Measurements from ENCODE around the gene PKHD1. TPM values are rescaled to one million over a fixed set of nuclear protein-coding genes. Genes with fewer than 3 reads are reported as not detected.

Gene PKHD1
- total RNA-seq, 4 donors from 2014 or later, result 0.16 to 0.60 (median 0.32) TPM

- H3K27me3 ChIP-seq, result no peaks in the 10 kb centered on the region
- no peak overlapping the region for H3K4me3 ChIP-seq
- no peak overlapping the region for H3K27ac ChIP-seq
- no peaks in the 10 kb centered on the region for H3K36me3 ChIP-seq
- 52 to 59% methylated on average over 5 of the region's 5 CpGs for WGBS, 2 donors (ENCODE audit: low coverage in 1 of 2)
- no peak for DNase-seq
- H3K9me3 ChIP-seq, result no peaks in the 10 kb centered on the region
- intact Hi-C loops (cut with DNase I; ENCODE audit: low total_unique reads) (no loop called here), in situ Hi-C loops (cut with MboI; ENCODE audit: low pct_ligation_motif_present in 1 of 4, low pct_unique_long_range_greater_than_20kb in 1 of 4, low sequenced_read_pairs in 3 of 4) (no loop called here)
- TF ChIP-seq POLR2A (IDR thresholded peaks at IDR 0.05) (no peak), EP300 (IDR thresholded peaks at IDR 0.05; ENCODE audit: low read depth) (no peak), POLR2AphosphoS5 (IDR thresholded peaks at IDR 0.05) (no peak)
- TF ChIP-seq, protein P1, sequence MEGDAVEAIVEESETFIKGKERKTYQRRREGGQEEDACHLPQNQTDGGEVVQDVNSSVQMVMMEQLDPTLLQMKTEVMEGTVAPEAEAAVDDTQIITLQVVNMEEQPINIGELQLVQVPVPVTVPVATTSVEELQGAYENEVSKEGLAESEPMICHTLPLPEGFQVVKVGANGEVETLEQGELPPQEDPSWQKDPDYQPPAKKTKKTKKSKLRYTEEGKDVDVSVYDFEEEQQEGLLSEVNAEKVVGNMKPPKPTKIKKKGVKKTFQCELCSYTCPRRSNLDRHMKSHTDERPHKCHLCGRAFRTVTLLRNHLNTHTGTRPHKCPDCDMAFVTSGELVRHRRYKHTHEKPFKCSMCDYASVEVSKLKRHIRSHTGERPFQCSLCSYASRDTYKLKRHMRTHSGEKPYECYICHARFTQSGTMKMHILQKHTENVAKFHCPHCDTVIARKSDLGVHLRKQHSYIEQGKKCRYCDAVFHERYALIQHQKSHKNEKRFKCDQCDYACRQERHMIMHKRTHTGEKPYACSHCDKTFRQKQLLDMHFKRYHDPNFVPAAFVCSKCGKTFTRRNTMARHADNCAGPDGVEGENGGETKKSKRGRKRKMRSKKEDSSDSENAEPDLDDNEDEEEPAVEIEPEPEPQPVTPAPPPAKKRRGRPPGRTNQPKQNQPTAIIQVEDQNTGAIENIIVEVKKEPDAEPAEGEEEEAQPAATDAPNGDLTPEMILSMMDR (IDR thresholded peaks at IDR 0.05), result no peak
- no peaks in the 10 kb centered on the region for H3K4me1 ChIP-seq
These were observed 508.4 kb downstream of the PKHD1 start for GRCh38 chr6:51578994-51579393.

DNA sequence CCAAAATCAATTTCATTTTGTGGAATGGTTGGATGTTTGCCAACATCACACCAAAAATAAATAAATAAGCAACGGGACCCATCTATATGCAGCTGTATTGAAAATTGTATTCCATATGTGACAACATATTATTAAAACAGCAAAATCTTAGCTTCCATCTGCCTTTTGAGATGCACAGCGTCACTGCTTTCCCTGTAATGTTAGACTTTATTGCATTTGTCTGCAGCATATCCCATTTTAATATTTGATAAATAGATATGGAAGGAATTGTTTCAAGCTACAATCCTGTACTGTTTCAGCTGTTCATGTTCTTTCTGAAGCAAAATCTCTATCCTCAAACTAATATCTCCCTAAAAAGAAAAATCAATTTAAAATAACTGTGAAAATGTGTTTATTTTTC is 509.1 kb downstream of the PKHD1 start:
- Histone ChIP-seq H3K27ac (no peak overlapping the region), H3K27me3 (no peaks in the 10 kb centered on the region), H3K9me3 (no peaks in the 10 kb centered on the region), H3K36me3 (no peaks in the 10 kb centered on the region), H3K4me3 (no peak overlapping the region), H3K4me1 (no peaks in the 10 kb centered on the region)
- 53 to 62% methylated on average over 2 of the region's 2 CpGs for WGBS, 2 donors (ENCODE audit: low coverage in 1 of 2)
- in situ Hi-C loops (cut with MboI; ENCODE audit: low pct_ligation_motif_present in 1 of 4, low pct_unique_long_range_greater_than_20kb in 1 of 4, low sequenced_read_pairs in 3 of 4), result no loop called here
- no peak for DNase-seq
- no peak for TF ChIP-seq POLR2AphosphoS5 (IDR thresholded peaks at IDR 0.05)
- TF ChIP-seq POLR2A (IDR thresholded peaks at IDR 0.05), result no peak
- no peak for TF ChIP-seq EP300 (IDR thresholded peaks at IDR 0.05; ENCODE audit: low read depth)
- TF ChIP-seq, protein P1 (IDR thresholded peaks at IDR 0.05), result no peak
- intact Hi-C loops (cut with DNase I; ENCODE audit: low total_unique reads), result no loop called here

DNA sequence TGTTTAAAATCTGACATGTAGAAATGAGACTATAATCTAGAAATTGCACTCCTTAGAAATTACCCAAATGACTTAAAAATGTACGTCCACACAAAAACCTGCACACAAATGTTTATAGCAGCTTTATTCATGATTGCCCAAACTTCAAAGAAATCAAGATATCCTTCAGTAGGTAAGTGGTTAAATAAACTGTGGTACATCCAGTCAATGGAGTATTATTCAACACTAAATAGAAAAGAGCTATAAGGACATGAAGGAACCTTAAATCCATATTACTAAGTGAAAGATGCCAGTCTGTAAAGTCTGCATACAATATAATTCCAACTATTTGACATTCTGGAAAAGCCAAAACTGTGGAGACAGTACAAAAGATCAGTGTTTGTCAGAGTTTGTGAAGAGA is 513.4 kb downstream of the PKHD1 start:
- Histone ChIP-seq H3K36me3 (no peaks in the 10 kb centered on the region), H3K4me3 (no peak overlapping the region), H3K27ac (no peak overlapping the region), H3K27me3 (no peaks in the 10 kb centered on the region), H3K9me3 (no peaks in the 10 kb centered on the region), H3K4me1 (no peaks in the 10 kb centered on the region)
- TF ChIP-seq POLR2AphosphoS5 (IDR thresholded peaks at IDR 0.05) (no peak), POLR2A (IDR thresholded peaks at IDR 0.05) (no peak), EP300 (IDR thresholded peaks at IDR 0.05; ENCODE audit: low read depth) (no peak)
- TF ChIP-seq, protein P1 (IDR thresholded peaks at IDR 0.05), result no peak
- intact Hi-C loops (cut with DNase I; ENCODE audit: low total_unique reads) (no loop called here), in situ Hi-C loops (cut with MboI; ENCODE audit: low pct_ligation_motif_present in 1 of 4, low pct_unique_long_range_greater_than_20kb in 1 of 4, low sequenced_read_pairs in 3 of 4) (no loop called here)
- DNase-seq, result no peak
- WGBS, 2 donors (ENCODE audit: low coverage in 1 of 2), result 80 to 84% methylated on average over 1 of the region's 1 CpG

GRCh38 chr6:51571168-51571567 is 516.2 kb downstream of the PKHD1 start:
- H3K4me3 ChIP-seq, result no peak overlapping the region
- no peak for DNase-seq
- no peak overlapping the region for H3K27ac ChIP-seq
- in situ Hi-C loops (cut with MboI; ENCODE audit: low pct_ligation_motif_present in 1 of 4, low pct_unique_long_range_greater_than_20kb in 1 of 4, low sequenced_read_pairs in 3 of 4), result no loop called here
- WGBS, 2 donors (ENCODE audit: low coverage in 1 of 2), result 87 to 100% methylated on average over 1 of the region's 1 CpG
- no peaks in the 10 kb centered on the region for H3K9me3 ChIP-seq
- intact Hi-C loops (cut with DNase I; ENCODE audit: low total_unique reads), result no loop called here
- H3K27me3 ChIP-seq, result no peaks in the 10 kb centered on the region
- H3K4me1 ChIP-seq, result no peaks in the 10 kb centered on the region
- no peaks in the 10 kb centered on the region for H3K36me3 ChIP-seq
- no peak for TF ChIP-seq POLR2A (IDR thresholded peaks at IDR 0.05)
- TF ChIP-seq POLR2AphosphoS5 (IDR thresholded peaks at IDR 0.05), result no peak
- TF ChIP-seq, protein P1 (IDR thresholded peaks at IDR 0.05), result no peak
- TF ChIP-seq EP300 (IDR thresholded peaks at IDR 0.05; ENCODE audit: low read depth), result no peak
